GM12878 (cell line): Measurements from ENCODE around the gene ANKRD44. TPM values are rescaled to one million over a fixed set of nuclear protein-coding genes. Genes with fewer than 3 reads are reported as not detected.

Experiments used
- ATAC-seq: fragments of 200-7000 bp; cut with Tn5 transposase; 3 replicates; pipeline ENCODE4 v1.9.1; 2020; ENCODE audit warnings: mild to moderate bottlenecking, moderate library complexity
- BruUV-seq: library from RNA; stranded (reverse); fragments of 400-500 nt; replicated peaks from 2 replicates; lab custom pipeline; 2021; lab: Mats Ljungman, UMichigan
- CTCF ChIA-PET: fragments of 300-600 bp; sonication (Branson Sonifier 250); formaldehyde crosslinking; extraction: SDS; loops from one replicate; lab custom pipeline; 2021; ENCODE audit warnings: inconsistent platforms; lab: Yijun Ruan, JAX
- POLR2A ChIA-PET: fragments of 350-600 bp; formaldehyde crosslinking; extraction: SDS; loops from one replicate; lab custom pipeline; 2021; ENCODE audit warnings: inconsistent platforms; lab: Charles Lee
- RAD21 ChIA-PET: fragments of 300-600 bp; sonication (Branson Sonifier 250); formaldehyde crosslinking; loops from one replicate; lab custom pipeline; 2023; ENCODE audit warnings: antibody characterized with exemption; ENCODE audit not compliant: unreplicated experiment; lab: Charles Lee
- SMC1A ChIA-PET: fragments of 300-600 bp; sonication (Branson Sonifier 250); formaldehyde crosslinking; loops from one replicate; lab custom pipeline; 2023; ENCODE audit not compliant: unreplicated experiment, uncharacterized antibody; lab: Charles Lee
- DNase-seq: peaks from one replicate; pipeline ENCODE4 v3.0.0-alpha.2; 2011; ENCODE audit warnings: low read depth, low spot score
- FAIRE-seq: peaks from 3 replicates; lab custom pipeline; 2011; peaks lifted over from hg19 to GRCh38; lab: Jason Lieb, UNC
- H2AFZ ChIP-seq: 2 replicates; pipeline ENCODE4 v1.6.0; 2011; ENCODE audit warnings: low read depth, low read length, control low read depth; ENCODE audit not compliant: control insufficient read depth
- H3K27ac ChIP-seq: 2 replicates; pipeline ENCODE4 v1.5.1; 2011; ENCODE audit warnings: control low read depth; ENCODE audit not compliant: control insufficient read depth, insufficient read depth
- H3K27me3 ChIP-seq, 2 experiments: replicated peaks in 1 of 2; 2 replicates each; pipeline versions ENCODE4 v1.6.0 to v1.6.1; 2011; ENCODE audit warnings: low read length in 1 of 2; ENCODE audit not compliant: control insufficient read depth in 2 of 2, insufficient read depth in 2 of 2
- H3K36me3 ChIP-seq, 2 experiments: 2 replicates each; pipeline ENCODE4 v1.5.1; 2011; ENCODE audit warnings: low read length in 1 of 2; ENCODE audit not compliant: control insufficient read depth in 2 of 2, insufficient read depth in 2 of 2
- H3K4me1 ChIP-seq: 2 replicates; pipeline ENCODE4 v1.6.1; 2011; ENCODE audit warnings: mild to moderate bottlenecking, low read length, moderate library complexity, mixed read lengths; ENCODE audit not compliant: control insufficient read depth, insufficient read depth
- H3K4me2 ChIP-seq: 2 replicates; pipeline ENCODE4 v1.6.0; 2011; ENCODE audit warnings: control low read depth; ENCODE audit not compliant: control insufficient read depth, insufficient read depth
- H3K4me3 ChIP-seq: fragments of 200-600 bp; sonication (generic); 2 replicates; pipeline ENCODE4 v1.5.1; 2016
- H3K79me2 ChIP-seq: 2 replicates; pipeline ENCODE4 v1.6.0; 2011; ENCODE audit warnings: low read length; ENCODE audit not compliant: control insufficient read depth, insufficient read depth
- H3K9ac ChIP-seq: 2 replicates; pipeline ENCODE4 v1.8.0; 2011; ENCODE audit warnings: low read length, control low read depth, mixed read lengths; ENCODE audit not compliant: control insufficient read depth, insufficient read depth
- H3K9me3 ChIP-seq: replicated peaks from 3 replicates; pipeline ENCODE4 v1.5.1; 2011; ENCODE audit warnings: mild to moderate bottlenecking, low read length; ENCODE audit not compliant: control insufficient read depth, insufficient read depth
- H4K20me1 ChIP-seq: 2 replicates; pipeline ENCODE4 v1.6.0; 2011; ENCODE audit not compliant: control insufficient read depth, insufficient read depth
- CREB1 ChIP-seq: IDR thresholded peaks from 2 replicates; pipeline ENCODE4 v1.6.1; 2012; ENCODE audit warnings: low read depth, mild to moderate bottlenecking, inconsistent platforms
- ZNF274 ChIP-seq: IDR thresholded peaks from one replicate; pipeline ENCODE4 v1.8.0; 2011; ENCODE audit not compliant: insufficient read length, insufficient read depth
- WGBS: methylation state at CpG from one replicate; pipeline ENCODE4 v1.1.6; 2016; ENCODE audit warnings: low lambda C conversion rate; ENCODE audit not compliant: insufficient replicate concordance, insufficient coverage; ENCODE audit errors: missing lambda C conversion rate; 5-methylcytosine and 5-hydroxymethylcytosine counted together
- in situ Hi-C: fragments of 300-500 bp; cut with MboI; formaldehyde crosslinking; loops from 9 replicates; pipeline ENCODE4 v1.14.3; 2018; ENCODE audit warnings: mixed read lengths
- intact Hi-C: fragments of 100-400 bp; cut with micrococcal nuclease; formaldehyde crosslinking; loops from one replicate; pipeline ENCODE4 v1.14.2; 2022; ENCODE audit not compliant: unreplicated experiment
- polyA plus RNA-seq, 11 experiments: library from polyadenylated mRNA; depleted of rRNA in 4 of 11; unstranded in 6 of 11; stranded (reverse) in 5 of 11; fragments of >200 nt; fragmentation: Nextera tagmentation in 4 of 11; fragmentation: Illumina TruSeq in 1 of 11; extraction: Ambion mirVana in 4 of 11; extraction: Trizol in 1 of 11; gene quantifications; 1 replicate in 1 of 11; 2 replicates in 10 of 11; pipeline versions ENCODE4 v1.2.1 to v1.2.3, GENCODE V29; 2011 to 2016; ENCODE audit warnings: inconsistent platforms in 2 of 11, missing spikeins in 2 of 11, low read depth in 1 of 11
- total RNA-seq, 4 experiments: library from RNA; depleted of rRNA in 3 of 4; stranded (reverse); fragments of >200 nt in 3 of 4; fragmentation: Illumina TruSeq in 1 of 4; extraction: Trizol in 1 of 4; gene quantifications; 2 replicates each; pipeline versions ENCODE4 v1.2.1 to v1.2.3, GENCODE V29; 2013 to 2021
- TF ChIP-seq, protein P1 (sequence below): fragments of 450-650 bp; IDR thresholded peaks from 2 replicates; pipeline ENCODE4 v1.6.1; 2018; ENCODE audit warnings: borderline replicate concordance, mild to moderate bottlenecking; ENCODE audit not compliant: partially characterized antibody
- TF ChIP-seq, protein P2 (sequence below): fragments of 450-650 bp; IDR thresholded peaks from 2 replicates; pipeline ENCODE4 v1.6.1; 2017; ENCODE audit warnings: mild to moderate bottlenecking, moderate library complexity

Gene ANKRD44
- total and polyA plus RNA-seq, 10 of the 15 experiments (the other 5 are each of a cell fraction or from before 2014, with no cell fraction given) = 19.1 to 99.1 (median 59.6) TPM

DNA sequence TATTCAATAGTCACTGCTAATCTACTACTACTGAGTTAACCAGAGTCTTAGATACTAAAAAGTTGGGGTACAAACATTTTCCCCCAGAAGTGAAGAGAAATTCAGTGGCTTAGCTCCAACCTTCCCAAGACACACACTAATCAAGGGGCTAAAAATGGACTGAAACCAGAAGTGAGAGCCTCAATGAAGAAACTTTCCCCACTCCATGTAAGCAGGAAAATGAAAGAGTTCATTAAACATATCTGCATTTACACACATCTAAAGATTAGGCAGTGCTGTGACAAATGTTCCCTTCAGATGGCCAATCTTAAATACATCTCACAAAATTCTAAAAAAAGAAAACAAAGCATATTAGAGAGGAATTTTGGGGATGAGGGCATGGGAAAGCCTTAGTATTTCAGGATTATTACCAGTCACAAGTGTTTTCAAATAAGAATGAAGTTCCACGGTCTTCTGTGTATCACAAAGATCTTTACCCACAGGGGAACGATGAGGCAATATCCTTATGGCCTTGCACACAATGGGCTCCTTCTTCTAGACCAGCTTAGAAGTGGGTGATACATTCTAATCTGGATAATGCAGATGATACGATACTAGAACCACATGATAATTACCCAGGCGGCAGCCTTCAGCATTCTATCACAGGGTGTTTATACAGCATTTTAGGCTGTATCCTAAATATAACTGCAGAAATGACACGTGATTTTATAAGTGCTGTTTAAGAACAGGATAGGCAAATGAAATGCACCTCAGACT lies 17.1 kb downstream of the ANKRD44 start (continued):
- TF ChIP-seq, protein P1, sequence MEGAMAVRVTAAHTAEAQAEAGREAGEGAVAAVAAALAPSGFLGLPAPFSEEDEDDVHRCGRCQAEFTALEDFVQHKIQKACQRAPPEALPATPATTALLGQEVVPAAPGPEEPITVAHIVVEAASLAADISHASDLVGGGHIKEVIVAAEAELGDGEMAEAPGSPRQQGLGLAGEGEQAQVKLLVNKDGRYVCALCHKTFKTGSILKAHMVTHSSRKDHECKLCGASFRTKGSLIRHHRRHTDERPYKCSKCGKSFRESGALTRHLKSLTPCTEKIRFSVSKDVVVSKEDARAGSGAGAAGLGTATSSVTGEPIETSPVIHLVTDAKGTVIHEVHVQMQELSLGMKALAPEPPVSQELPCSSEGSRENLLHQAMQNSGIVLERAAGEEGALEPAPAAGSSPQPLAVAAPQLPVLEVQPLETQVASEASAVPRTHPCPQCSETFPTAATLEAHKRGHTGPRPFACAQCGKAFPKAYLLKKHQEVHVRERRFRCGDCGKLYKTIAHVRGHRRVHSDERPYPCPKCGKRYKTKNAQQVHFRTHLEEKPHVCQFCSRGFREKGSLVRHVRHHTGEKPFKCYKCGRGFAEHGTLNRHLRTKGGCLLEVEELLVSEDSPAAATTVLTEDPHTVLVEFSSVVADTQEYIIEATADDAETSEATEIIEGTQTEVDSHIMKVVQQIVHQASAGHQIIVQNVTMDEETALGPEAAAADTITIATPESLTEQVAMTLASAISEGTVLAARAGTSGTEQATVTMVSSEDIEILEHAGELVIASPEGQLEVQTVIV = no peak

DNA sequence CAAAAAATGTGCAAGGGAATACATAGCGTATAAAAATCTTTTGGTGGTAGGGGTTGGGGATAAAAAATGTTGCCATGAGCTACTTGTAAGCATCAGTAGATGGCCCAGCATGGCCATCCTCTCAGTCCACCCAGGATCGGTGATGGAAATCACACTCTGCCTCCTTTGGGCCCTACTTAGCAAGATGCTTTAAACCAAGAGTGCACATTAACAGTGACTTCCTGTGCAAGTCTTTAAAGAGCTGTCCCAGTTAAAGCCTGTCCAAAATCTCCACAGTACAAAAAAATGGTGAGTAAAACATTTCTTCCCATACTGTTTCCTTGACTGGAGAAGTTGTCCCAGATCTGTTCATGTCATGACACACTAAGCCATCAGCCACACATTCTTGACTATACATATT lies 18.0 kb downstream of the ANKRD44 start:
- peak overlapping the region; percentile 35 for H3K9ac ChIP-seq
- H3K79me2 ChIP-seq = peaks cover 99% of the 10 kb centered on the region
- ChIA-PET CTCF (interaction anchor here (0.7 to 6.1 kb wide), 6 partner anchors 13 to 101 kb away, joined by 3 to 94 read pairs (median 4); no protein-coding TSS in a partner anchor), POLR2A (interaction anchor here (1.3 to 7.2 kb wide), 6 partner anchors 12 to 83 kb away, joined by 4 to 139 read pairs (median 18); partner anchors contain the start of gene ANKRD44), RAD21 (interaction anchor here (0.7 to 20.1 kb wide), 9 partner anchors 14 to 101 kb away, joined by 3 to 408 read pairs (median 16); partner anchors contain the start of gene ANKRD44), SMC1A (interaction anchor here (0.8 to 20.5 kb wide), 16 partner anchors 8 to 101 kb away, joined by 3 to 433 read pairs (median 6); no protein-coding TSS in a partner anchor)
- H3K9me3 ChIP-seq = peaks cover 3% of the 10 kb centered on the region; the same call in 2 of the 3 replicates
- peak overlapping the region; percentile 98 for H3K4me2 ChIP-seq
- peak overlapping the region; percentile 95 for H3K27ac ChIP-seq
- H3K27me3 ChIP-seq = no peaks in the 10 kb centered on the region
- TF ChIP-seq ZNF274 = no peak
- TF ChIP-seq CREB1 = 0 out of 2 replicates have a peak, but pooled peaks have one; percentile 8
- TF ChIP-seq, protein P2, sequence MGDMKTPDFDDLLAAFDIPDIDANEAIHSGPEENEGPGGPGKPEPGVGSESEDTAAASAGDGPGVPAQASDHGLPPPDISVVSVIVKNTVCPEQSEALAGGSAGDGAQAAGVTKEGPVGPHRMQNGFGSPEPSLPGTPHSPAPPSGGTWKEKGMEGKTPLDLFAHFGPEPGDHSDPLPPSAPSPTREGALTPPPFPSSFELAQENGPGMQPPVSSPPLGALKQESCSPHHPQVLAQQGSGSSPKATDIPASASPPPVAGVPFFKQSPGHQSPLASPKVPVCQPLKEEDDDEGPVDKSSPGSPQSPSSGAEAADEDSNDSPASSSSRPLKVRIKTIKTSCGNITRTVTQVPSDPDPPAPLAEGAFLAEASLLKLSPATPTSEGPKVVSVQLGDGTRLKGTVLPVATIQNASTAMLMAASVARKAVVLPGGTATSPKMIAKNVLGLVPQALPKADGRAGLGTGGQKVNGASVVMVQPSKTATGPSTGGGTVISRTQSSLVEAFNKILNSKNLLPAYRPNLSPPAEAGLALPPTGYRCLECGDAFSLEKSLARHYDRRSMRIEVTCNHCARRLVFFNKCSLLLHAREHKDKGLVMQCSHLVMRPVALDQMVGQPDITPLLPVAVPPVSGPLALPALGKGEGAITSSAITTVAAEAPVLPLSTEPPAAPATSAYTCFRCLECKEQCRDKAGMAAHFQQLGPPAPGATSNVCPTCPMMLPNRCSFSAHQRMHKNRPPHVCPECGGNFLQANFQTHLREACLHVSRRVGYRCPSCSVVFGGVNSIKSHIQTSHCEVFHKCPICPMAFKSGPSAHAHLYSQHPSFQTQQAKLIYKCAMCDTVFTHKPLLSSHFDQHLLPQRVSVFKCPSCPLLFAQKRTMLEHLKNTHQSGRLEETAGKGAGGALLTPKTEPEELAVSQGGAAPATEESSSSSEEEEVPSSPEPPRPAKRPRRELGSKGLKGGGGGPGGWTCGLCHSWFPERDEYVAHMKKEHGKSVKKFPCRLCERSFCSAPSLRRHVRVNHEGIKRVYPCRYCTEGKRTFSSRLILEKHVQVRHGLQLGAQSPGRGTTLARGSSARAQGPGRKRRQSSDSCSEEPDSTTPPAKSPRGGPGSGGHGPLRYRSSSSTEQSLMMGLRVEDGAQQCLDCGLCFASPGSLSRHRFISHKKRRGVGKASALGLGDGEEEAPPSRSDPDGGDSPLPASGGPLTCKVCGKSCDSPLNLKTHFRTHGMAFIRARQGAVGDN = 0 out of 2 replicates have a peak, but pooled peaks have one; percentile 46
- no peaks in the 10 kb centered on the region; the same call in 1 of the 2 replicates for H4K20me1 ChIP-seq
- in situ Hi-C loops (no loop called here), intact Hi-C loops (no loop called here)
- FAIRE-seq (no peak), DNase-seq (no peak), ATAC-seq (peak; percentile 47)
- H2AFZ ChIP-seq = no peak overlapping the region
- H3K36me3 ChIP-seq = peaks cover 0 to 2% of the 10 kb centered on the region in 2 experiments; a peak in 1 of 4 replicates
- BruUV-seq = no TSS peak
- H3K4me3 ChIP-seq = peak overlapping the region; percentile 43
- peaks cover 58% of the 10 kb centered on the region for H3K4me1 ChIP-seq
- WGBS = 50% methylated on average over 2 of the region's 2 CpGs
